HepG2 (cell line): ENCODE results near the gene CADPS2. TPM values are rescaled to one million over a fixed set of nuclear protein-coding genes. Genes with fewer than 3 reads are reported as not detected.

Experiments used
- ATAC-seq: fragments of 200-7000 bp; cut with Tn5 transposase; 3 replicates; pipeline ENCODE4 v1.9.1; 2020; ENCODE audit warnings: mild to moderate bottlenecking, moderate library complexity
- BruUV-seq: library from RNA; stranded (reverse); fragments of 400-500 nt; replicated peaks from 2 replicates; lab custom pipeline; 2021; lab: Mats Ljungman, UMichigan
- CTCF ChIA-PET: fragments of 300-600 bp; formaldehyde crosslinking; extraction: SDS; loops from one replicate; lab custom pipeline; 2021; ENCODE audit warnings: low total read pairs, inconsistent platforms, low intra/inter-chr PET ratio; lab: Yijun Ruan, JAX
- POLR2A ChIA-PET: fragments of 350-600 bp; sonication (Branson Sonifier 250); formaldehyde crosslinking; loops from one replicate; lab custom pipeline; 2020; ENCODE audit warnings: antibody characterized with exemption, inconsistent platforms; lab: Yijun Ruan, JAX
- DNase-seq: peaks from one replicate; pipeline ENCODE4 v3.0.0-alpha.2; 2015; ENCODE audit warnings: low spot score
- FAIRE-seq: peaks from 3 replicates; lab custom pipeline; 2011; peaks lifted over from hg19 to GRCh38; lab: Jason Lieb, UNC
- H2AFZ ChIP-seq: one replicate; pipeline ENCODE4 v1.6.1; 2011; ENCODE audit warnings: low read length, inconsistent platforms
- H3K27ac ChIP-seq: fragments of 300-600 bp; 3 replicates; pipeline ENCODE4 v1.8.0; 2011; ENCODE audit warnings: mixed run types, mild to moderate bottlenecking, mixed read lengths, low read length, inconsistent platforms; ENCODE audit not compliant: insufficient read depth; ENCODE audit errors: extremely low read length
- H3K27me3 ChIP-seq, 2 experiments: fragments of 200-600 bp in 1 of 2; 2 replicates in 1 of 2; 3 replicates in 1 of 2; pipeline versions ENCODE4 v1.6.0 to v1.8.0; 2011; ENCODE audit warnings: low read length in 2 of 2, mild to moderate bottlenecking in 2 of 2, moderate library complexity in 2 of 2, inconsistent platforms in 1 of 2; ENCODE audit not compliant: insufficient read depth in 2 of 2, control insufficient read depth in 1 of 2
- H3K36me3 ChIP-seq, 2 experiments: fragments of 200-600 bp in 1 of 2; replicated peaks in 1 of 2; 2 replicates in 1 of 2; 3 replicates in 1 of 2; pipeline versions ENCODE4 v1.5.1 to v1.8.0; 2011; ENCODE audit warnings: low read length in 2 of 2, inconsistent platforms in 1 of 2; ENCODE audit not compliant: insufficient read depth in 2 of 2, control insufficient read depth in 1 of 2
- H3K4me1 ChIP-seq: 2 replicates; pipeline ENCODE4 v1.5.1; 2012; ENCODE audit warnings: low read length, inconsistent platforms; ENCODE audit not compliant: insufficient read depth
- H3K4me2 ChIP-seq: 2 replicates; pipeline ENCODE4 v1.6.0; 2011; ENCODE audit warnings: low read depth, low read length, inconsistent platforms
- H3K4me3 ChIP-seq, 3 experiments: fragments of 200-600 bp in 1 of 3; sonication (generic), shearing (Covaris generic) in 1 of 3; replicated peaks in 1 of 3; 2 replicates each; pipeline ENCODE4 v1.5.1; 2011 to 2016; ENCODE audit warnings: low read length in 3 of 3, inconsistent platforms in 2 of 3, low read depth in 2 of 3, mild to moderate bottlenecking in 2 of 3, control low read depth in 1 of 3, mixed read lengths in 1 of 3; ENCODE audit not compliant: insufficient read depth in 1 of 3
- H3K79me2 ChIP-seq: one replicate; pipeline ENCODE4 v1.6.1; 2011; ENCODE audit warnings: low read length, inconsistent platforms; ENCODE audit not compliant: insufficient read depth
- H3K9ac ChIP-seq: 2 replicates; pipeline ENCODE4 v1.6.0; 2011; ENCODE audit warnings: mild to moderate bottlenecking, low read depth, low read length, inconsistent platforms; ENCODE audit not compliant: insufficient read depth
- H3K9me3 ChIP-seq: 2 replicates; pipeline ENCODE4 v1.5.1; 2012; ENCODE audit warnings: mild to moderate bottlenecking, low read length
- H4K20me1 ChIP-seq: 2 replicates; pipeline ENCODE4 v1.6.0; 2011; ENCODE audit warnings: inconsistent platforms, mild to moderate bottlenecking, low read length, moderate library complexity; ENCODE audit not compliant: insufficient read depth
- ATF7-NPFF ChIP-seq: sonication (generic); formaldehyde crosslinking; IDR thresholded peaks from 2 replicates; pipeline ENCODE4 v1.8.1; 2023; ENCODE audit warnings: mild to moderate bottlenecking, low read depth, missing genetic modification reagents, moderate library complexity
- ELF1 ChIP-seq: sonication (generic); formaldehyde crosslinking; IDR thresholded peaks from 2 replicates; pipeline ENCODE4 v1.4.0; 2020; ENCODE audit warnings: missing genetic modification reagents
- ZIK1 ChIP-seq: sonication (generic); formaldehyde crosslinking; IDR thresholded peaks from 2 replicates; pipeline ENCODE4 v1.5.0; 2020; ENCODE audit warnings: mild to moderate bottlenecking, low read depth, missing genetic modification reagents, borderline replicate concordance
- WGBS: methylation state at CpG from one replicate; pipeline ENCODE4 v1.1.6; 2017; ENCODE audit warnings: low lambda C conversion rate; 5-methylcytosine and 5-hydroxymethylcytosine counted together
- in situ Hi-C: cut with HindIII; loops from 2 replicates; pipeline ENCODE4 v1.10.0; 2017; ENCODE audit warnings: low pct_unique_long_range_greater_than_20kb; ENCODE audit not compliant: extremely low pct_ligation_motif_present
- intact Hi-C: fragments of 100-400 bp; cut with micrococcal nuclease; formaldehyde crosslinking; loops from one replicate; pipeline ENCODE4 v1.10.0; 2022; ENCODE audit not compliant: unreplicated experiment
- polyA plus RNA-seq, 8 experiments: library from polyadenylated mRNA; depleted of rRNA in 3 of 8; stranded (reverse) in 7 of 8; unstranded in 1 of 8; fragments of >200 nt; fragmentation: Illumina TruSeq in 4 of 8; extraction: Trizol in 4 of 8; gene quantifications; 2 replicates each; pipeline versions ENCODE4 v1.2.1 to v1.2.3, GENCODE V29; 2011 to 2016; ENCODE audit warnings: low read depth in 4 of 8, missing spikeins in 1 of 8, mixed read lengths in 1 of 8; ENCODE audit not compliant: insufficient read depth in 1 of 8
- total RNA-seq, 5 experiments: library from RNA; depleted of rRNA; stranded (reverse); fragments of >200 nt; fragmentation: Illumina TruSeq; extraction: Trizol; gene quantifications; 2 replicates each; pipeline ENCODE4 v1.2.3, GENCODE V29; 2016; ENCODE audit warnings: low read depth in 1 of 5
- TF ChIP-seq, protein P1 (sequence below): sonication (generic); formaldehyde crosslinking; IDR thresholded peaks from 2 replicates; pipeline ENCODE4 v1.4.0; 2020; ENCODE audit warnings: low read depth, mild to moderate bottlenecking, missing genetic modification reagents
- TF ChIP-seq, protein P2 (sequence below): sonication (generic); formaldehyde crosslinking; IDR thresholded peaks from 2 replicates; pipeline ENCODE4 v1.4.0; 2020; ENCODE audit warnings: mild to moderate bottlenecking, missing genetic modification reagents
- TF ChIP-seq, protein P3 (sequence below): sonication (generic); formaldehyde crosslinking; IDR thresholded peaks from 2 replicates; pipeline ENCODE4 v1.4.0; 2020; ENCODE audit warnings: missing genetic modification reagents

CADPS2 gene
- total and polyA plus RNA-seq, 2 of the 13 experiments (the other 11 are each of a cell fraction or from before 2014, with no cell fraction given), result 17.6 to 43.8 TPM

DNA sequence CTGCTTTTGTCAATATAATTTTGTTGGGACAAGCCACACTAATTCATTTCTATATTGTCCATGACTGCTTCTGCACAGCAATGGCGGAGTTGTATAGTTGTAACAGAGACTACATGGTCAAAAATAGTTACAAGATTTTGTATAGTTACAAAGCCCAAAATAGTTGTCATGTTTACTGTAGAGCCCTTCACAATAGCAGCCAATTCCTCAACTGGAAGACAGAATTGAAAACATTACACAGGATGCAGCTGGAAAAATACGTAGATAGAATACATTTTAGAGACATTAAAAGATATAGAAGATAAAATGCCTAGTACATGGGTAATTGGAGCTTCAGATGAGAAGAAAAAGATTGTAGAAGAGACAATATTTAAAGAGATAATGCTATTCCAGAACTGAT, 425.3 kb downstream of the CADPS2 start:
- WGBS, result 97% methylated on average over 2 of the region's 2 CpGs

More for the DNA sequence above, 425.3 kb downstream of the CADPS2 start:
- Histone ChIP-seq H3K9me3 (no peaks in the 10 kb centered on the region), H3K9ac (no peak overlapping the region), H4K20me1 (no peaks in the 10 kb centered on the region), H3K27ac (no peak overlapping the region), H3K36me3 (no peaks in the 10 kb centered on the region), H3K79me2 (no peaks in the 10 kb centered on the region), H3K27me3 (no peaks in the 10 kb centered on the region), H3K4me1 (no peaks in the 10 kb centered on the region), H2AFZ (no peak overlapping the region), H3K4me3 (no peak overlapping the region), H3K4me2 (no peak overlapping the region)
- intact Hi-C loops (no loop called here), in situ Hi-C loops (no loop called here)
- DNase-seq, result no peak
- ChIA-PET CTCF (no interaction called here), POLR2A (no interaction called here)
- no TSS peak for BruUV-seq
- TF ChIP-seq ATF7-NPFF (CRISPR knock-in tag), result no peak
- TF ChIP-seq, protein P1, sequence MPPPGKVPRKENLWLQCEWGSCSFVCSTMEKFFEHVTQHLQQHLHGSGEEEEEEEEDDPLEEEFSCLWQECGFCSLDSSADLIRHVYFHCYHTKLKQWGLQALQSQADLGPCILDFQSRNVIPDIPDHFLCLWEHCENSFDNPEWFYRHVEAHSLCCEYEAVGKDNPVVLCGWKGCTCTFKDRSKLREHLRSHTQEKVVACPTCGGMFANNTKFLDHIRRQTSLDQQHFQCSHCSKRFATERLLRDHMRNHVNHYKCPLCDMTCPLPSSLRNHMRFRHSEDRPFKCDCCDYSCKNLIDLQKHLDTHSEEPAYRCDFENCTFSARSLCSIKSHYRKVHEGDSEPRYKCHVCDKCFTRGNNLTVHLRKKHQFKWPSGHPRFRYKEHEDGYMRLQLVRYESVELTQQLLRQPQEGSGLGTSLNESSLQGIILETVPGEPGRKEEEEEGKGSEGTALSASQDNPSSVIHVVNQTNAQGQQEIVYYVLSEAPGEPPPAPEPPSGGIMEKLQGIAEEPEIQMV, result no peak
- TF ChIP-seq, protein P2, sequence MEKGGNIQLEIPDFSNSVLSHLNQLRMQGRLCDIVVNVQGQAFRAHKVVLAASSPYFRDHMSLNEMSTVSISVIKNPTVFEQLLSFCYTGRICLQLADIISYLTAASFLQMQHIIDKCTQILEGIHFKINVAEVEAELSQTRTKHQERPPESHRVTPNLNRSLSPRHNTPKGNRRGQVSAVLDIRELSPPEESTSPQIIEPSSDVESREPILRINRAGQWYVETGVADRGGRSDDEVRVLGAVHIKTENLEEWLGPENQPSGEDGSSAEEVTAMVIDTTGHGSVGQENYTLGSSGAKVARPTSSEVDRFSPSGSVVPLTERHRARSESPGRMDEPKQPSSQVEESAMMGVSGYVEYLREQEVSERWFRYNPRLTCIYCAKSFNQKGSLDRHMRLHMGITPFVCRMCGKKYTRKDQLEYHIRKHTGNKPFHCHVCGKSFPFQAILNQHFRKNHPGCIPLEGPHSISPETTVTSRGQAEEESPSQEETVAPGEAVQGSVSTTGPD, result no peak
- TF ChIP-seq ELF1, result no peak
- no peak for TF ChIP-seq ZIK1 (CRISPR knock-in tag)
- TF ChIP-seq, protein P3, sequence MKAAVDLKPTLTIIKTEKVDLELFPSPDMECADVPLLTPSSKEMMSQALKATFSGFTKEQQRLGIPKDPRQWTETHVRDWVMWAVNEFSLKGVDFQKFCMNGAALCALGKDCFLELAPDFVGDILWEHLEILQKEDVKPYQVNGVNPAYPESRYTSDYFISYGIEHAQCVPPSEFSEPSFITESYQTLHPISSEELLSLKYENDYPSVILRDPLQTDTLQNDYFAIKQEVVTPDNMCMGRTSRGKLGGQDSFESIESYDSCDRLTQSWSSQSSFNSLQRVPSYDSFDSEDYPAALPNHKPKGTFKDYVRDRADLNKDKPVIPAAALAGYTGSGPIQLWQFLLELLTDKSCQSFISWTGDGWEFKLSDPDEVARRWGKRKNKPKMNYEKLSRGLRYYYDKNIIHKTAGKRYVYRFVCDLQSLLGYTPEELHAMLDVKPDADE (CRISPR knock-in tag), result no peak
- no peak for FAIRE-seq
- no peak for ATAC-seq
